Endothelial cell of umbilical vein (primary cell): Measurements from ENCODE around the gene TTC24. TPM values are rescaled to one million over a fixed set of nuclear protein-coding genes. Genes with fewer than 3 reads are reported as not detected.

ENCODE experiments used
- BruUV-seq: library from RNA; stranded (reverse); fragments of 400-500 nt; replicated peaks from 2 replicates; lab custom pipeline; 2021; lab: Mats Ljungman, UMichigan
- CTCF ChIA-PET: fragments of 300-600, 350-600 bp; sonication (Branson Sonifier 250); formaldehyde crosslinking; loops from one replicate; lab custom pipeline; 2021; ENCODE audit warnings: antibody characterized with exemption, inconsistent platforms; lab: Charles Lee
- POLR2A ChIA-PET: fragments of 300-600, 350-600 bp; sonication (Branson Sonifier 250); formaldehyde crosslinking; loops from one replicate; lab custom pipeline; 2021; ENCODE audit warnings: antibody characterized with exemption, inconsistent platforms; lab: Charles Lee
- DNase-seq: peaks from one replicate; pipeline ENCODE4 v3.0.0-alpha.2; 2011; ENCODE audit warnings: low read depth, low spot score
- FAIRE-seq: peaks from 2 replicates; lab custom pipeline; 2011; peaks lifted over from hg19 to GRCh38; lab: Jason Lieb, UNC
- H2AFZ ChIP-seq: 2 replicates; pipeline ENCODE4 v1.6.0; 2012; ENCODE audit warnings: low read depth, low read length, control low read depth, inconsistent platforms
- H3K27ac ChIP-seq: 2 replicates; pipeline ENCODE4 v1.5.1; 2011; ENCODE audit warnings: low read depth, mild to moderate bottlenecking, control low read depth, low read length, moderate library complexity; ENCODE audit not compliant: insufficient read depth
- H3K27me3 ChIP-seq, 2 experiments: 2 replicates each; pipeline versions ENCODE4 v1.6.0 to v1.6.1; 2011; ENCODE audit warnings: low read length in 2 of 2, mixed read lengths in 1 of 2; ENCODE audit not compliant: control insufficient read depth in 2 of 2, insufficient read depth in 2 of 2
- H3K36me3 ChIP-seq, 2 experiments: 2 replicates in 1 of 2; 3 replicates in 1 of 2; pipeline ENCODE4 v1.5.1; 2011; ENCODE audit warnings: low read length in 2 of 2, mild to moderate bottlenecking in 1 of 2, moderate library complexity in 1 of 2; ENCODE audit not compliant: control insufficient read depth in 2 of 2, insufficient read depth in 2 of 2; ENCODE audit errors: extremely low read depth in 1 of 2
- H3K4me1 ChIP-seq: 3 replicates; pipeline ENCODE4 v1.5.1; 2011; ENCODE audit warnings: mild to moderate bottlenecking, low read length; ENCODE audit not compliant: control insufficient read depth, insufficient read depth; ENCODE audit errors: extremely low read depth
- H3K4me2 ChIP-seq: 2 replicates; pipeline ENCODE4 v1.6.1; 2011; ENCODE audit warnings: low read length, control low read depth, mixed read lengths; ENCODE audit not compliant: insufficient read depth
- H3K4me3 ChIP-seq, 3 experiments: fragments of 200-600 bp in 1 of 3; sonication (generic), shearing (Covaris generic) in 1 of 3; replicated peaks in 1 of 3; 2 replicates each; pipeline ENCODE4 v1.5.1; 2011 to 2016; ENCODE audit warnings: control low read depth in 3 of 3, low read length in 3 of 3, mild to moderate bottlenecking in 2 of 3, inconsistent platforms in 1 of 3, low read depth in 1 of 3, moderate library complexity in 1 of 3; ENCODE audit not compliant: insufficient read depth in 1 of 3
- H3K79me2 ChIP-seq: 2 replicates; pipeline ENCODE4 v1.6.0; 2012; ENCODE audit warnings: low read length, inconsistent platforms; ENCODE audit not compliant: control insufficient read depth, insufficient read depth
- H3K9ac ChIP-seq: replicated peaks from 2 replicates; pipeline ENCODE3; 2011; ENCODE audit warnings: low read length, control low read depth; ENCODE audit not compliant: insufficient read depth; ENCODE audit errors: extremely low read depth
- H3K9me1 ChIP-seq: replicated peaks from 3 replicates; pipeline ENCODE4 v1.6.0; 2011; ENCODE audit warnings: mild to moderate bottlenecking, low read length; ENCODE audit not compliant: control insufficient read depth, insufficient read depth; ENCODE audit errors: extremely low read depth
- H3K9me3 ChIP-seq: replicated peaks from 2 replicates; pipeline ENCODE4 v1.5.1; 2012; ENCODE audit warnings: low read length, inconsistent platforms; ENCODE audit not compliant: control insufficient read depth, insufficient read depth
- H4K20me1 ChIP-seq: replicated peaks from 2 replicates; pipeline ENCODE3; 2011; ENCODE audit warnings: mild to moderate bottlenecking, low read length; ENCODE audit not compliant: control insufficient read depth, insufficient read depth; ENCODE audit errors: extremely low read depth
- EZH2 ChIP-seq: IDR thresholded peaks from 2 replicates; pipeline ENCODE4 v1.6.1; 2012; ENCODE audit warnings: borderline replicate concordance, low read depth, mild to moderate bottlenecking, moderate library complexity, low read length, inconsistent platforms; ENCODE audit not compliant: severe bottlenecking
- FOS ChIP-seq: IDR thresholded peaks from 2 replicates; pipeline ENCODE4 v1.6.1; 2011; ENCODE audit warnings: mild to moderate bottlenecking, low read length, moderate library complexity, borderline replicate concordance; ENCODE audit not compliant: insufficient read depth
- GATA2 ChIP-seq: IDR thresholded peaks from 2 replicates; pipeline ENCODE4 v1.7.0; 2011; ENCODE audit warnings: low read depth, mild to moderate bottlenecking, moderate library complexity, mixed read lengths, low read length; ENCODE audit not compliant: insufficient read length, insufficient read depth
- JUN ChIP-seq: IDR thresholded peaks from 2 replicates; pipeline ENCODE4 v1.6.1; 2011; ENCODE audit warnings: borderline replicate concordance, low read depth; ENCODE audit not compliant: insufficient read length, insufficient read depth
- MYC ChIP-seq: IDR thresholded peaks from one replicate; pipeline ENCODE4 v1.6.1; 2011; ENCODE audit warnings: mild to moderate bottlenecking, low read depth, low read length
- POLR2A ChIP-seq: IDR thresholded peaks from 2 replicates; pipeline ENCODE4 v1.6.1; 2012; ENCODE audit warnings: low read depth, mild to moderate bottlenecking, control low read depth, low read length
- POLR2AphosphoS5 ChIP-seq: IDR thresholded peaks from 2 replicates; pipeline ENCODE4 v1.6.1; 2012; ENCODE audit warnings: low read depth, mild to moderate bottlenecking, control low read depth, low read length, moderate library complexity; ENCODE audit not compliant: insufficient read depth
- dilution Hi-C: fragments of 300-500 bp; cut with MboI; formaldehyde crosslinking; loops from one replicate; pipeline ENCODE4 v1.15.0; 2019; ENCODE audit warnings: low sequenced_read_pairs; ENCODE audit not compliant: extremely low pct_ligation_motif_present
- intact Hi-C: fragments of 100-400 bp; cut with micrococcal nuclease; formaldehyde crosslinking; loops from one replicate; pipeline ENCODE4 v1.10.0; 2022
- polyA plus RNA-seq, 4 experiments: library from polyadenylated mRNA; depleted of rRNA in 3 of 4; stranded (reverse) in 3 of 4; unstranded in 1 of 4; fragments of >200 nt; gene quantifications; 2 replicates each; pipeline versions ENCODE4 v1.2.1 to v1.2.3, GENCODE V29; 2011 to 2012; ENCODE audit warnings: missing spikeins in 1 of 4
- total RNA-seq: library from RNA; stranded (reverse); gene quantifications from 2 replicates; pipeline ENCODE4 v1.2.3, GENCODE V29; 2021
- TF ChIP-seq, protein P1 (sequence below), 2 donors: IDR thresholded peaks; 1 replicate in 1 of 2; 2 replicates in 1 of 2; pipeline ENCODE4 v1.5.1; 2011; ENCODE audit warnings: low read length in 2 of 2, mild to moderate bottlenecking in 2 of 2, moderate library complexity in 2 of 2, control low read depth in 1 of 2, inconsistent platforms in 1 of 2, low read depth in 1 of 2; ENCODE audit not compliant: insufficient read depth in 1 of 2; ENCODE audit errors: extremely low read depth in 1 of 2
- TF ChIP-seq, protein P2 (sequence below): IDR thresholded peaks from 2 replicates; pipeline ENCODE4 v1.6.1; 2011; ENCODE audit not compliant: insufficient read depth, insufficient read length

Gene TTC24
- total and polyA plus RNA-seq, 2 donors (not counting 3 experiments of a cell fraction or from before 2014, with no cell fraction given), result not detected

DNA sequence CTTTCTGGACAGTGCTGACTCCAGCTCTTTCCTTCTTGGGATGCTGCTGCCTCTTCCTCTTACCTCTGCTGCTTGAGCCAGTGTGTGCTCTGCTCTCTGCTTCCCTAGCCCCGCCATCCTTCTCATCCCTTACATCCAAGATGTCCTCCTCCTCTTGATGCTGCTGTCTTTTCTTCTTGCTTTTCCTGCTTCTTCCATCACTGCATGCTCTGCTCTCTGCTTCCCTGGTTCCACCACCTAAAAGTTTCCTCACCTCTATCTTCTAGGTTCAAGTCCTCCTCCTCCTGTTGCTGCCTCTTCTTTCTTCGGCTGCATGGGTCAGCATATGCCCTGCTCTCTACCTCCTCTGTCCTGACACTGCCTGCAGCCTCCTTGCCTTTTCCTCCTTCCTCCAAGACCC is 15.5 kb downstream of the TTC24 start:
- TF ChIP-seq MYC (no peak), JUN (no peak), FOS (no peak), POLR2A (no peak), GATA2 (no peak), POLR2AphosphoS5 (no peak), EZH2 (no peak)
- TF ChIP-seq, protein P1, sequence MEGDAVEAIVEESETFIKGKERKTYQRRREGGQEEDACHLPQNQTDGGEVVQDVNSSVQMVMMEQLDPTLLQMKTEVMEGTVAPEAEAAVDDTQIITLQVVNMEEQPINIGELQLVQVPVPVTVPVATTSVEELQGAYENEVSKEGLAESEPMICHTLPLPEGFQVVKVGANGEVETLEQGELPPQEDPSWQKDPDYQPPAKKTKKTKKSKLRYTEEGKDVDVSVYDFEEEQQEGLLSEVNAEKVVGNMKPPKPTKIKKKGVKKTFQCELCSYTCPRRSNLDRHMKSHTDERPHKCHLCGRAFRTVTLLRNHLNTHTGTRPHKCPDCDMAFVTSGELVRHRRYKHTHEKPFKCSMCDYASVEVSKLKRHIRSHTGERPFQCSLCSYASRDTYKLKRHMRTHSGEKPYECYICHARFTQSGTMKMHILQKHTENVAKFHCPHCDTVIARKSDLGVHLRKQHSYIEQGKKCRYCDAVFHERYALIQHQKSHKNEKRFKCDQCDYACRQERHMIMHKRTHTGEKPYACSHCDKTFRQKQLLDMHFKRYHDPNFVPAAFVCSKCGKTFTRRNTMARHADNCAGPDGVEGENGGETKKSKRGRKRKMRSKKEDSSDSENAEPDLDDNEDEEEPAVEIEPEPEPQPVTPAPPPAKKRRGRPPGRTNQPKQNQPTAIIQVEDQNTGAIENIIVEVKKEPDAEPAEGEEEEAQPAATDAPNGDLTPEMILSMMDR (IDR thresholded peaks at IDR 0.05; ENCODE audit: extremely low read depth in 1 of 2, insufficient read depth in 1 of 2, low read depth in 1 of 2, low read length in 2 of 2), result no peak
- TF ChIP-seq, protein P2, sequence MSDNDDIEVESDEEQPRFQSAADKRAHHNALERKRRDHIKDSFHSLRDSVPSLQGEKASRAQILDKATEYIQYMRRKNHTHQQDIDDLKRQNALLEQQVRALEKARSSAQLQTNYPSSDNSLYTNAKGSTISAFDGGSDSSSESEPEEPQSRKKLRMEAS, result no peak
- H3K36me3 ChIP-seq, result peaks cover 0 to 34% of the 10 kb centered on the region in 2 experiments
- H4K20me1 ChIP-seq, result no peaks in the 10 kb centered on the region
- dilution Hi-C loops, result no loop called here
- no peak for DNase-seq
- POLR2A ChIA-PET, result no interaction called here
- no peak for FAIRE-seq
- no peak overlapping the region for H3K9ac ChIP-seq
- peaks cover 11% of the 10 kb centered on the region for H3K79me2 ChIP-seq
- no peak overlapping the region for H3K4me2 ChIP-seq
- no peaks in the 10 kb centered on the region for H3K9me1 ChIP-seq
- H3K27me3 ChIP-seq, result no peaks in the 10 kb centered on the region
- no peak overlapping the region for H3K4me3 ChIP-seq
- CTCF ChIA-PET, result interaction anchor here (4.9 kb wide), 1 partner anchor 13 kb away, joined by 32 read pairs; no protein-coding TSS in a partner anchor
- peaks cover 17% of the 10 kb centered on the region for H3K4me1 ChIP-seq
- H2AFZ ChIP-seq, result no peak overlapping the region
- H3K9me3 ChIP-seq, result no peaks in the 10 kb centered on the region
- no peak overlapping the region for H3K27ac ChIP-seq
- BruUV-seq, result no TSS peak
- intact Hi-C loops, result no loop called here
